ENCODE data around the gene MAL. TPM values are rescaled to one million over a fixed set of nuclear protein-coding genes. Genes with fewer than 3 reads are reported as not detected.

The MAL gene
- total RNA-seq, 1 experiment from 2014 or later, result 0.22 TPM

GRCh38 chr2:95069465-95069864, 44.0 kb downstream of the MAL start:
- H3K4me3 Mint-ChIP-seq, result no peak overlapping the region
- ATAC-seq (no peak), DNase-seq (ENCODE audit: low spot score) (no peak)
- ChIA-PET POLR2A (no interaction called here), CTCF (interaction anchor here (0.8 to 1.3 kb wide), 3 partner anchors 10 to 46 kb away, joined by 3 to 5 read pairs (median 4); no protein-coding TSS in a partner anchor)
- H3K9me3 Mint-ChIP-seq, result peaks cover 3% of the 10 kb centered on the region; the same call in 1 of the 2 replicates
- H3K27me3 Mint-ChIP-seq (ENCODE audit: low read depth), result no peaks in the 10 kb centered on the region
- 0 out of 2 replicates have a peak, but pooled peaks cover 2% of the 10 kb centered on the region for H3K4me1 Mint-ChIP-seq
- no peak for TF ChIP-seq NFYB (CRISPR knock-in tag; conservative IDR thresholded peaks at IDR 0.05; ENCODE audit: low read depth)
- TF ChIP-seq HMGA2 (CRISPR knock-in tag; IDR thresholded peaks at IDR 0.05), result no peak
- no peak for TF ChIP-seq OVOL2 (CRISPR knock-in tag; IDR thresholded peaks at IDR 0.05; ENCODE audit: borderline replicate concordance)
- no peak for TF ChIP-seq NR3C1 (CRISPR knock-in tag; conservative IDR thresholded peaks at IDR 0.05; ENCODE audit: low read depth)
- TF ChIP-seq, protein P1, sequence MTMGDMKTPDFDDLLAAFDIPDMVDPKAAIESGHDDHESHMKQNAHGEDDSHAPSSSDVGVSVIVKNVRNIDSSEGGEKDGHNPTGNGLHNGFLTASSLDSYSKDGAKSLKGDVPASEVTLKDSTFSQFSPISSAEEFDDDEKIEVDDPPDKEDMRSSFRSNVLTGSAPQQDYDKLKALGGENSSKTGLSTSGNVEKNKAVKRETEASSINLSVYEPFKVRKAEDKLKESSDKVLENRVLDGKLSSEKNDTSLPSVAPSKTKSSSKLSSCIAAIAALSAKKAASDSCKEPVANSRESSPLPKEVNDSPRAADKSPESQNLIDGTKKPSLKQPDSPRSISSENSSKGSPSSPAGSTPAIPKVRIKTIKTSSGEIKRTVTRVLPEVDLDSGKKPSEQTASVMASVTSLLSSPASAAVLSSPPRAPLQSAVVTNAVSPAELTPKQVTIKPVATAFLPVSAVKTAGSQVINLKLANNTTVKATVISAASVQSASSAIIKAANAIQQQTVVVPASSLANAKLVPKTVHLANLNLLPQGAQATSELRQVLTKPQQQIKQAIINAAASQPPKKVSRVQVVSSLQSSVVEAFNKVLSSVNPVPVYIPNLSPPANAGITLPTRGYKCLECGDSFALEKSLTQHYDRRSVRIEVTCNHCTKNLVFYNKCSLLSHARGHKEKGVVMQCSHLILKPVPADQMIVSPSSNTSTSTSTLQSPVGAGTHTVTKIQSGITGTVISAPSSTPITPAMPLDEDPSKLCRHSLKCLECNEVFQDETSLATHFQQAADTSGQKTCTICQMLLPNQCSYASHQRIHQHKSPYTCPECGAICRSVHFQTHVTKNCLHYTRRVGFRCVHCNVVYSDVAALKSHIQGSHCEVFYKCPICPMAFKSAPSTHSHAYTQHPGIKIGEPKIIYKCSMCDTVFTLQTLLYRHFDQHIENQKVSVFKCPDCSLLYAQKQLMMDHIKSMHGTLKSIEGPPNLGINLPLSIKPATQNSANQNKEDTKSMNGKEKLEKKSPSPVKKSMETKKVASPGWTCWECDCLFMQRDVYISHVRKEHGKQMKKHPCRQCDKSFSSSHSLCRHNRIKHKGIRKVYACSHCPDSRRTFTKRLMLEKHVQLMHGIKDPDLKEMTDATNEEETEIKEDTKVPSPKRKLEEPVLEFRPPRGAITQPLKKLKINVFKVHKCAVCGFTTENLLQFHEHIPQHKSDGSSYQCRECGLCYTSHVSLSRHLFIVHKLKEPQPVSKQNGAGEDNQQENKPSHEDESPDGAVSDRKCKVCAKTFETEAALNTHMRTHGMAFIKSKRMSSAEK (CRISPR knock-in tag; IDR thresholded peaks at IDR 0.05; ENCODE audit: borderline replicate concordance), result no peak
- TF ChIP-seq ZNF232 (CRISPR knock-in tag; IDR thresholded peaks at IDR 0.05), result no peak
- TF ChIP-seq, protein P2, sequence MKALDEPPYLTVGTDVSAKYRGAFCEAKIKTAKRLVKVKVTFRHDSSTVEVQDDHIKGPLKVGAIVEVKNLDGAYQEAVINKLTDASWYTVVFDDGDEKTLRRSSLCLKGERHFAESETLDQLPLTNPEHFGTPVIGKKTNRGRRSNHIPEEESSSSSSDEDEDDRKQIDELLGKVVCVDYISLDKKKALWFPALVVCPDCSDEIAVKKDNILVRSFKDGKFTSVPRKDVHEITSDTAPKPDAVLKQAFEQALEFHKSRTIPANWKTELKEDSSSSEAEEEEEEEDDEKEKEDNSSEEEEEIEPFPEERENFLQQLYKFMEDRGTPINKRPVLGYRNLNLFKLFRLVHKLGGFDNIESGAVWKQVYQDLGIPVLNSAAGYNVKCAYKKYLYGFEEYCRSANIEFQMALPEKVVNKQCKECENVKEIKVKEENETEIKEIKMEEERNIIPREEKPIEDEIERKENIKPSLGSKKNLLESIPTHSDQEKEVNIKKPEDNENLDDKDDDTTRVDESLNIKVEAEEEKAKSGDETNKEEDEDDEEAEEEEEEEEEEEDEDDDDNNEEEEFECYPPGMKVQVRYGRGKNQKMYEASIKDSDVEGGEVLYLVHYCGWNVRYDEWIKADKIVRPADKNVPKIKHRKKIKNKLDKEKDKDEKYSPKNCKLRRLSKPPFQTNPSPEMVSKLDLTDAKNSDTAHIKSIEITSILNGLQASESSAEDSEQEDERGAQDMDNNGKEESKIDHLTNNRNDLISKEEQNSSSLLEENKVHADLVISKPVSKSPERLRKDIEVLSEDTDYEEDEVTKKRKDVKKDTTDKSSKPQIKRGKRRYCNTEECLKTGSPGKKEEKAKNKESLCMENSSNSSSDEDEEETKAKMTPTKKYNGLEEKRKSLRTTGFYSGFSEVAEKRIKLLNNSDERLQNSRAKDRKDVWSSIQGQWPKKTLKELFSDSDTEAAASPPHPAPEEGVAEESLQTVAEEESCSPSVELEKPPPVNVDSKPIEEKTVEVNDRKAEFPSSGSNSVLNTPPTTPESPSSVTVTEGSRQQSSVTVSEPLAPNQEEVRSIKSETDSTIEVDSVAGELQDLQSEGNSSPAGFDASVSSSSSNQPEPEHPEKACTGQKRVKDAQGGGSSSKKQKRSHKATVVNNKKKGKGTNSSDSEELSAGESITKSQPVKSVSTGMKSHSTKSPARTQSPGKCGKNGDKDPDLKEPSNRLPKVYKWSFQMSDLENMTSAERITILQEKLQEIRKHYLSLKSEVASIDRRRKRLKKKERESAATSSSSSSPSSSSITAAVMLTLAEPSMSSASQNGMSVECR (CRISPR knock-in tag; IDR thresholded peaks at IDR 0.05; ENCODE audit: borderline replicate concordance), result no peak
- no peak for TF ChIP-seq FOXP1 (CRISPR knock-in tag; IDR thresholded peaks at IDR 0.05; ENCODE audit: borderline replicate concordance)
- no peak for TF ChIP-seq NR1H2 (CRISPR knock-in tag; IDR thresholded peaks at IDR 0.05)
- TF ChIP-seq, protein P3, sequence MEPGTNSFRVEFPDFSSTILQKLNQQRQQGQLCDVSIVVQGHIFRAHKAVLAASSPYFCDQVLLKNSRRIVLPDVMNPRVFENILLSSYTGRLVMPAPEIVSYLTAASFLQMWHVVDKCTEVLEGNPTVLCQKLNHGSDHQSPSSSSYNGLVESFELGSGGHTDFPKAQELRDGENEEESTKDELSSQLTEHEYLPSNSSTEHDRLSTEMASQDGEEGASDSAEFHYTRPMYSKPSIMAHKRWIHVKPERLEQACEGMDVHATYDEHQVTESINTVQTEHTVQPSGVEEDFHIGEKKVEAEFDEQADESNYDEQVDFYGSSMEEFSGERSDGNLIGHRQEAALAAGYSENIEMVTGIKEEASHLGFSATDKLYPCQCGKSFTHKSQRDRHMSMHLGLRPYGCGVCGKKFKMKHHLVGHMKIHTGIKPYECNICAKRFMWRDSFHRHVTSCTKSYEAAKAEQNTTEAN (CRISPR knock-in tag; IDR thresholded peaks at IDR 0.05), result no peak
- TF ChIP-seq ZNF281 (CRISPR knock-in tag; IDR thresholded peaks at IDR 0.05), result no peak
- TF ChIP-seq PREB (CRISPR knock-in tag; IDR thresholded peaks at IDR 0.05; ENCODE audit: borderline replicate concordance), result no peak
- TF ChIP-seq TEAD1 (CRISPR knock-in tag; IDR thresholded peaks at IDR 0.05), result no peak
- TF ChIP-seq ZNF219 (CRISPR knock-in tag; IDR thresholded peaks at IDR 0.05; ENCODE audit: borderline replicate concordance), result no peak
- TF ChIP-seq RELA (CRISPR knock-in tag; IDR thresholded peaks at IDR 0.05; ENCODE audit: borderline replicate concordance), result no peak
- TF ChIP-seq CREM (CRISPR knock-in tag; IDR thresholded peaks at IDR 0.05), result no peak
- no peak for TF ChIP-seq ZBTB21 (CRISPR knock-in tag; IDR thresholded peaks at IDR 0.05; ENCODE audit: borderline replicate concordance)
- TF ChIP-seq ZNF425 (CRISPR knock-in tag; conservative IDR thresholded peaks at IDR 0.05), result no peak
- TF ChIP-seq, protein P4, sequence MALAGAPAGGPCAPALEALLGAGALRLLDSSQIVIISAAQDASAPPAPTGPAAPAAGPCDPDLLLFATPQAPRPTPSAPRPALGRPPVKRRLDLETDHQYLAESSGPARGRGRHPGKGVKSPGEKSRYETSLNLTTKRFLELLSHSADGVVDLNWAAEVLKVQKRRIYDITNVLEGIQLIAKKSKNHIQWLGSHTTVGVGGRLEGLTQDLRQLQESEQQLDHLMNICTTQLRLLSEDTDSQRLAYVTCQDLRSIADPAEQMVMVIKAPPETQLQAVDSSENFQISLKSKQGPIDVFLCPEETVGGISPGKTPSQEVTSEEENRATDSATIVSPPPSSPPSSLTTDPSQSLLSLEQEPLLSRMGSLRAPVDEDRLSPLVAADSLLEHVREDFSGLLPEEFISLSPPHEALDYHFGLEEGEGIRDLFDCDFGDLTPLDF (CRISPR knock-in tag; IDR thresholded peaks at IDR 0.05), result no peak
- H3K27ac Mint-ChIP-seq, result no peak overlapping the region
- H3K36me3 Mint-ChIP-seq, result no peaks in the 10 kb centered on the region
